GM19025 (cell line): ENCODE data around the gene CACNA1I.

Experiments
- ATAC-seq: cut with Tn5 transposase; IDR thresholded peaks from one replicate; pipeline ENCODE4 v1.9.1; 2021; ENCODE audit warnings: mild to moderate bottlenecking, low read depth, moderate library complexity; ENCODE audit not compliant: unreplicated experiment

Gene CACNA1I

DNA sequence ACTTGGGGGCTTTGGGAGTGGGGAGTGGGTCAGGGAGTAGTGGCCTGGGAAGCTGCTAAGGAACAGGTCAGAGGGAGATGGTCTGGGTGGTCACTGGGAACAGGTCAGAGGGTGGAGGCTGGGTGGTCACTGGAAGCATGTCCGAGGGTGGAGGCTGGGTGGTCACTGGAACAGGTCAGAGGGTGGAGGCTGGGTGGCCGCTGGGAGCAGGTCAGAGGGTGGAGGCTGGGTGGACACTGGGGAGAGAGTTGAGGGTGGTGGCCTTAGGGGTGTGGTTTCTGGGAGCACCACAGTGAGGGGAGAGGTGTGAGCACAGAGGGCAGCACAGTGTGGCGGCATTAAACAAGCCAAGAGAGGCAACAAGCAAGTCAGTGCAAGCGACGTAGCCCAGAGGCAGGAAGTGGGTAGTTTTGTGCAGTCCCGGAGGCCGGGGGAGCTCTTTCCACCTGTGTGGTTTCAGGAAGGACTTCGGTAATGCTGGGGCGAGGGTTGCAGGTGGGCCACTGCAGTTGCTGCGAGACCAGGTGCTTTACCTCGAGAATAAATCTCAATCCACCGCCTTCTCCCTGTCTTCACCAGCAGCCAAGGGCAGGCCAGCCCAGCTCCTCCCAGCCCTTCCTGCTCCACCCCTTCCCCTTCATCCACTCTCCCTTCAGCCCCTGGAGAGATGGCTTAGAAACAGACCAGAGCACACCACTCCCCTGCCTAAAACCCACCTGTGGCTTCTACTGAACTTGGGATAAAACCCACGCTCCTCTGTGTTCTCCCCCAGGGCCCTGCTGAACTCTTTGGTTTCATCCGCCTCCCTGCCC is 3.2 kb upstream of the CACNA1I start:
- no peak for ATAC-seq

DNA sequence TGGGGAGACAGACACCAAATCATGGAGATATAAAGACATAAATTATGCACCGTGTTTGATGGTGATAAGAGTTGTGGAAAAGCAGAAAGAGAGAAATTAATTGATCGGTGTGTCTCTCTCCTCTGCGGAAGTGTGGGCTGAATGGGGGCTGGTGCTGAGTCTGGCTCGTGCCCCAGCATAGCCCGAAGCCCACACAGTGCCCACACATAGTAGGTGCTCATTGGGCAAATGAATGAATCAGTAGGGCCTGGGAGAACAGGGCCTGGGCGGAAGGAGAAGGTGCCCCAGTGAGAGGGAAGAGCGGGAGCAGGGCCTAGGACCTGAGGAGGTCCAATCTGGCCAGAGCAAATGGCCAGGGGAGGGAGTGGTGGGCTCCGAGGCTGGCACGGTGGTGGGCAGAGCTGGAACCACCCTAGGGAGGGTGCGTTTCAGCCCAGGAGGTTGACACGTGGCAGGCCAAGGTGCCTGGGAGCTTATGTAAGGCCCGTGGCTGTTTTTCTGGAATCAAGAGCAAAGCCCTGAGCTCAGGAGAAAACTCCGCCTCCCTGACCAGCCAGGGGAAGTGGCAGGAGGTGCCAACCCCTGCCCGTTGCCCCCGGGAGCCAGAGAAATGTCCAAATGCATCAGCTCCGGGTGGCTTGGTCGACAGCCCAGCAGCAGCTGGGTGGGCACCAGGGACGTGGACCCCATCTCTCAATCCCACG is 2.1 kb upstream of the CACNA1I start:
- no peak for ATAC-seq

GRCh38 chr22:39569066-39569465 is 1.5 kb upstream of the CACNA1I start:
- ATAC-seq, result no peak

GRCh38 chr22:39570226-39570625 is 327 bp upstream of the CACNA1I start:
- no peak for ATAC-seq

- ATAC-seq, result no peak
Observed at GRCh38 chr22:39571538-39571937, 985 bp downstream of the CACNA1I start.

GRCh38 chr22:39574779-39575551 is 4.4 kb downstream of the CACNA1I start:
- no peak for ATAC-seq

GRCh38 chr22:39575552-39575825 is 4.9 kb downstream of the CACNA1I start:
- no peak for ATAC-seq

DNA sequence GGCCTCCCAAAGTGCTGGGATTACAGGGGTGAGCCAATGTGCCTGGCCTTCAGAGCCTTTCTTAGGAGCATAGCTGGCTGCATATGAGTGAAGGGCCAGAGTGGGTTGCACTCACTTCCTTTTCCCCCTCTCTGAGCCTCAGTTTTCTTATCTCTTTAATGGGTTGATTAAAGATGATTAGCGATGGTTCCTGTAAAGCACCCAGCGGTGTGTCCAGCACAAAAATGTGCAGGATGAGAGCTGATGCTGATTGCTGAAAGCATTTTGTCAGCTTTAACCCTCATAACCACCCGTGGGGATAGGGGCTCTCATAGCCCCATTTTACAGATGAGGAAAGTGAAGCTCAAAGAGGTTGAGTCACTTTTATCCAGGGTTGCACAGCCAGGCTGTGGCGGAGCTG is 5.5 kb downstream of the CACNA1I start:
- no peak for ATAC-seq

DNA sequence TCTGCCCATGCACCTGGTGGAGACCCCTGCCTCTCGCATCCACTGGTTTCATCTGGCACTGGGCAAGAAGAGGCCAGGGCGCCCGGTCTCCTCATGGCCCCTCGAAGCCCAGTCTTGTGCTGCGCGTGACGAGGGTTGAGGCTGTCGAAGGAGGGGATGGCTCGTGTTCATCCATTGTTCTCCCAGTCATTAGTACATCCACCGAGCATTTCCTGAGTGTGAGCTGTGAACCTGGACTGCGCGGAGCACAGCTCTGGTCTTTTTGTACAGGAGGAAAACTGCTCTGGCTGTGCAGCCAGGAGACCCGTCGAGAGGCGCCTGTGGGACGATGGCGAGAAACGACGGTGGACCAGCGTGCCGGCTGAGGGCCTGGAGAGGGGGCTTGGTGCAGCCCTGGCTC is 6.8 kb downstream of the CACNA1I start:
- no peak for ATAC-seq

DNA sequence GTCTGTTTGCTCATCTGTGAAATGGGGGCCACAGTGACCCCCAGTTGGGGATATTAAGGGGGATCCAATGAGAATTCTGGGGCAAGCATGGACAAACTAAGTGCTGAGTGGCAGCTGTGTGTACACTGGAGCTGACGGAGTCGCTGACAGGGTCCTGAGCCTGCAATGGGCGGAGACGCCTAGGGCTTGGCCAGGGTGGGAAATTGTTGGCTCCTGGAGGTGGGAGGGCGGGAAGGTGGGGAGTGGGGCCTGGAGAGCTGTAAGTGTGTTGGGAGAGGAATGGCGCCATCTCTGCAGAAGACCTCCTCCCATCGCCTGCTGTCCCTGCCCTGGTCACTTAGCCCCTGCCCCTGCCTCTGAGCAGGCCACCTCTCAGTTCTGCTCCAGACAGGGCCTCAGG is 7.3 kb downstream of the CACNA1I start:
- ATAC-seq, result no peak

DNA sequence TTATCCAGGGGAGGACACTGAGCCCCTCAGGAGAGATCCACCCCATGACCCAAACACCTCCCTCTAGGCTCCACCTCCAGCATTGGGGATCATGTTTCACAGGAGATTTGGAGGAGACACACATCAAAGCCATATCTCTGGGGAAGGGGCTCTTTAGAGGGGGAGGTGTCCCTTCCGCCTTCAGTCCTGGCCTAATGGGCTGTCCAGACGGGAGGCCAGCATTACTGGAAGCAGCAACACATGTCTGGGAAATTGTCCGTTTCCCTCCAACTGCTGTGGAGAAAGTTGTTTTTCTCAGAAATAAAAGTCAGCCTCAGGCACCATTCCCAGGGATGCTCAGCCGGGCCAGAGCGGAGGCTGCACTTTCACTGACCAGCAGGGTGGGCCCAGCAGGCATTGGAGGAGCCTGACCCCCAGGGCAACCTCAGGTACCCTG is 9.5 kb downstream of the CACNA1I start:
- ATAC-seq, result no peak

GRCh38 chr22:39580795-39581194 is 10.2 kb downstream of the CACNA1I start:
- ATAC-seq, result no peak

DNA sequence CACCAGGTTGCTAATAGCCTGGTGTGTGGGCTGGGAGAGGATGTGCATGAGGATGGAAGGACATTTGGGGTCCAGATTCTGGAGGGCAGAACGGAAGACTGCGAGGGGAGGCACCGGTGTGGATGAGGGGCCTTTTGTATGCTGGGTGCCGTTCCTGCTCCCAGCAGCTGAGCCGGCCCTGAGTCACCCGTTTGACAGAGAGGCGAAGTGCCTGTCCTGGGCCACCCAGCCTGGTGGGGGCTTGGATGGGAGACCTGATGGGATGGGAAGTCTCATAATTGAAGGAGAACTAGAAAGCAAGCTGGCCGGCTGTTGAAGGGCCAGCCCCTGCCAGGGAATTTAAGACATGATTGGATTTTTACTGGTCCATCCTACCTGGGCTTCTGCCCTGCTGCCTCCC is 10.8 kb downstream of the CACNA1I start:
- ATAC-seq, result no peak

- no peak for ATAC-seq
Observed at GRCh38 chr22:39583066-39583667, 12.6 kb downstream of the CACNA1I start.

DNA sequence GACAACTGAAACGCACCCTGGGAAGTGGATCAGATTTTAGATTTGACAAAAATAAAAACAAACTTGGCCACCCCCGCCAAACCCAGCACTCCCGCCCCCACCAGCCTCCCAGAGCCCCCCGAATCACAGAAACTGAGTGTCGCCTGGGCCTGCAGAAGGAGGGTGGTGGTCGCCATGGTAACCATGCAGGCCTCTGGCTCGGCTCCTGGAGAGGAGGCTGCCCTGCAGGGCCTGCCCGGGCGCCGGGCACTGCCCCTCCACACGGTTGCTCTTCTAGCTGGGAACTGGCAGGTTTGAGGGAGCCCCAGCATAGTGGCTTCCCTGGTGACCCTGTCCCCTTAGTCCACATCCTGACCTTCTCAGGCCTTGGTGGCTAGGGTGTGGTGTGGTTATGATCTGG is 19.3 kb downstream of the CACNA1I start:
- no peak for ATAC-seq

DNA sequence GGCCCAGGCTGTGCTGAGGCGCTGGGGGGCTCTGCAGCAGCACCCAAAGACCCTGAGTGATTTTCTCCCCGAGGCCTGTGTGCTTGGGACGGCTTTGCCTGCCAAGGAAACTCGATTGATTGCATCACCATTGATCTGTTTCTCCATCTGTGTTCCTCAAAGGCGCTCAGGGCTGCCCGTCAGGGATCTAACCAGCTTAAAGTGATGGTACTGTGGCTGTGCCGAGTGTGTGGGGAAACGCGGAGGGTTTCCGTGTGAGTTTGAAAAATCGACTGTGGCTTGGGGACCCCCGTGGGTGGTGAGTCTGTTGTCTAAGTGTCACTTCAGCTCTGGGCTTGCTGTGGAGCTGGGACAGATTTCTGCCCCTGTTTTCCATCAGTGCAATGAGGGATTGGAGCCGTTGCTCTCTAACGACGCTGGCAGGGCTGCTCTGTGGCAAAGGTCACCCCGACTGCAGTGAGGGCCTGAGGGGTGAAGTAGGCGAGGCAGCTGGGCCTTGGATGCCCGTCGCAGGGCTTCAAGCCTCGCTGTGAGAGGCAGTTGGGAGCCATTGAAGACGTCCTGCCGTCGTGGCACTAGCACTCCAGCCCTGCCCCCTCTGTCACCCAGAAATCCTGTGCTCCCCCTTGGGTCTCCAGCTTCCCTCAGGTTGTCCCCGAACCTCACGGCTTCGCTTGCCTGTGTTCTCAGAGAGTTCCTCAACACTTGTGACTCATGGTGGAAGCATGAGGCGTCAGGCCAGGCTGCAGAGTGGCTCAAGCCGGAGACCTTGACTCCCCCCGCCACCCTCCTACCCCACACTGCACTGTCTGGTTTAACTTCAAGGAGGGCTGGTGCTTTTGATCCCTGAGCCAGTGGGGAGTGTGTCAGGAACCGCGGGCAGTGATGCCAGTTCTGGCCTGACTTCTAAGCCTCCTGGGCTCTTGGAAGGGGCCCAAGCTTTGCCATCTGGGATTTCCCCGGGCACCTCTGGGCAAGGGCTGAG is 21.8 kb downstream of the CACNA1I start:
- no peak for ATAC-seq

- no peak for ATAC-seq
Observed at GRCh38 chr22:39593066-39593930, 22.7 kb downstream of the CACNA1I start.

DNA sequence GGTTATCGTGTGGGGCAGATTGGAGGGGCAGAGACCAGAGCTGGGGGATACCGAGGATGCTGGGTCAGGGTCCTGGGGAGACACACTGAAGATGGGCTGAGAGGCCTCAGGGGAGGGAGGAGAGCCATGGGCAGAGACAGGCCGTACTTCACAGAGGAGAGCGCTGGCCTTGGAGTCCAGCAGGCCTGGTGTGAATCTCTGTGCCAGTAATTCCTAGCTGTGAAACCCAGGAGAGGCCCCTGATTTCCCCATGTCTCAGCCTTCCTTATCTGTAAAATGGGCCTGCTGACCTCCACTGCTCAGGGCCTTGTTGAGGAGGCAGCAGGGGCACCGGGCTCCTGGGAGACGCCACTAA is 23.4 kb downstream of the CACNA1I start:
- no peak for ATAC-seq

DNA sequence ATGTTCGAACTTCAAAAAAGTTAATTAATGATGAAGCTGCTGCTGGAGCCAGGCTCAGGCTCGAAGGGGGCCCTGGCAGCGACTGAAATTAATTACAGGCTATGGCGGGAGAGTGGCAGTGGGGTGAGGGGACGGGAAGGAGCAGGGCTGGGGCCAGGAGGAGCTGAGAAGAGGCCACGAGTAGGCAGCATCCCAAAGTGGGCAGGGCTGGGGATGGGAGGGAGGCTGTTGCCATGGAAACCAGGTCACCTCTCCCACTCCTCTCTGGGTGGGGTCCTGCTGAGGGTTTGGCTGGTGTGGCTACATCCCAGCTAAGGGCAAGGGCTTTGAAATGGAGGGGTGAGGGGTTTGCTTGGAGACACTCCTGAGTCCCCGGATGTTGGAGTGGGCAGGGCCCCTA is 23.9 kb downstream of the CACNA1I start:
- ATAC-seq, result no peak
